Progenitor cell of endocrine pancreas (in vitro differentiated cells): ENCODE results near the gene C3orf22. TPM values are rescaled to one million over a fixed set of nuclear protein-coding genes. Genes with fewer than 3 reads are reported as not detected.

Experiments used
- DNase-seq: peaks from one replicate; pipeline ENCODE4 v3.0.0; 2021; ENCODE audit warnings: low spot score; ENCODE audit not compliant: unreplicated experiment
- H3K27ac Mint-ChIP-seq: 2 replicates; pipeline ENCODE4 v1.8.0; 2021; ENCODE audit warnings: mild to moderate bottlenecking, moderate library complexity, mixed read lengths
- H3K27me3 Mint-ChIP-seq: 2 replicates; pipeline ENCODE4 v1.8.0; 2021; ENCODE audit warnings: mixed read lengths
- H3K36me3 Mint-ChIP-seq: 2 replicates; pipeline ENCODE4 v1.8.0; 2022; ENCODE audit warnings: mixed read lengths; ENCODE audit not compliant: insufficient read depth
- H3K4me1 Mint-ChIP-seq: 2 replicates; pipeline ENCODE4 v1.8.0; 2021; ENCODE audit warnings: low read depth, mixed read lengths
- H3K4me3 Mint-ChIP-seq: 2 replicates; pipeline ENCODE4 v1.8.0; 2021; ENCODE audit warnings: low read depth, mild to moderate bottlenecking, moderate library complexity, mixed read lengths
- H3K9me3 Mint-ChIP-seq: 2 replicates; pipeline ENCODE4 v1.8.0; 2021; ENCODE audit warnings: low read depth, mixed read lengths
- CTCF ChIP-seq: fragments of 200-600 bp; sonication (generic); IDR thresholded peaks from one replicate; pipeline ENCODE4 v1.5.0; 2021; ENCODE audit warnings: antibody characterized with exemption, mild to moderate bottlenecking; ENCODE audit not compliant: unreplicated experiment
- total RNA-seq: library from RNA; stranded (reverse); gene quantifications from 2 replicates; pipeline ENCODE4 v1.2.1, GENCODE V29; 2021

C3orf22 gene
- total RNA-seq, 1 donor from 2014 or later = 0.26 TPM

- Mint-ChIP-seq H3K27me3 (peaks cover 48% of the 10 kb centered on the region), H3K4me1 (peaks cover 7% of the 10 kb centered on the region), H3K9me3 (no peaks in the 10 kb centered on the region), H3K36me3 (no peaks in the 10 kb centered on the region), H3K27ac (no peak overlapping the region), H3K4me3 (peak overlapping the region; percentile 66)
- TF ChIP-seq CTCF = no peak
- peak; percentile 43 for DNase-seq
Measured at GRCh38 chr3:126524429-126524988, 34.2 kb downstream of the C3orf22 start.

GRCh38 chr3:126523745-126524428 is 34.8 kb downstream of the C3orf22 start, which contains the start of gene CHST13:
Gene CHST13 (plus strand): TSS chr3:126524155. CDS start chr3:126524333, 178 bp downstream.
- peak within 1 kb of the TSS; percentile 64 for H3K27ac Mint-ChIP-seq

GRCh38 chr3:126522363-126522788 is 36.4 kb downstream of the C3orf22 start:
- no peak overlapping the region for H3K4me3 Mint-ChIP-seq
- no peak overlapping the region for H3K27ac Mint-ChIP-seq
- peak; percentile 63 for DNase-seq
- peak; percentile 92 for TF ChIP-seq CTCF
- H3K9me3 Mint-ChIP-seq = no peaks in the 10 kb centered on the region
- no peaks in the 10 kb centered on the region for H3K4me1 Mint-ChIP-seq
- no peaks in the 10 kb centered on the region for H3K36me3 Mint-ChIP-seq
- peaks cover 38% of the 10 kb centered on the region for H3K27me3 Mint-ChIP-seq

More at GRCh38 chr3:126523745-126524428, 34.8 kb downstream of the C3orf22 start, which contains the start of gene CHST13:
- Mint-ChIP-seq H3K27me3 (peaks cover 48% of the 10 kb centered on the region), H3K9me3 (no peaks in the 10 kb centered on the region), H3K4me1 (peaks cover 4% of the 10 kb centered on the region), H3K4me3 (peak within 1 kb of the TSS; percentile 66), H3K36me3 (no peaks in the 10 kb centered on the region)
- DNase-seq = no peak
- TF ChIP-seq CTCF = no peak

GRCh38 chr3:126521122-126521891 is 37.4 kb downstream of the C3orf22 start:
- no peaks in the 10 kb centered on the region for H3K9me3 Mint-ChIP-seq
- DNase-seq = no peak
- H3K4me1 Mint-ChIP-seq = no peaks in the 10 kb centered on the region
- H3K27me3 Mint-ChIP-seq = peaks cover 32% of the 10 kb centered on the region
- no peak overlapping the region for H3K27ac Mint-ChIP-seq
- no peaks in the 10 kb centered on the region for H3K36me3 Mint-ChIP-seq
- H3K4me3 Mint-ChIP-seq = no peak overlapping the region
- TF ChIP-seq CTCF = no peak
